CD4-positive, alpha-beta T cell treated with Interleukin-4 for 4 hours (primary cell): ENCODE measurements around the gene GJB5.

ENCODE experiments used
- DNase-seq: peaks from one replicate; pipeline ENCODE4 v3.0.0-alpha.2; 2020

GJB5 gene

DNA sequence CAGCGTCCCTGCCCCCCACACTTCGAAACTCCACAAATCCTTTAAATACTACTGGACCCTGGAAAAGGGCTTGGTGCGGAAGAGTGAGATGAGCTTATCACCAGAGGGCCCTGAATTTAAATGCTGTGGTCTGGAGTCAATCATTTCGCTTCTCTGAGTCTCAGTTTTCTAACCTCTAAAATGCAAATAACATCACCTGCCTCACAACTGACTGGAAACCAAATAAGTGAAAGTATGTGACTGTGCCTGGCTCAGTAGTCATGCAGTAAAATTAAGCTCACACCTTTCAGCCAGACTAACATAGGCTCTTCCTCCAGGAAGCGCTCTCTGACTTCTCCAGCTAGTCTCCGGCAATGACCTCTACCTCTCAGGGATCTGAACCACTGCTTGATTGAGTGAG is 42.1 kb downstream of the GJB5 start:
- no peak for DNase-seq

DNA sequence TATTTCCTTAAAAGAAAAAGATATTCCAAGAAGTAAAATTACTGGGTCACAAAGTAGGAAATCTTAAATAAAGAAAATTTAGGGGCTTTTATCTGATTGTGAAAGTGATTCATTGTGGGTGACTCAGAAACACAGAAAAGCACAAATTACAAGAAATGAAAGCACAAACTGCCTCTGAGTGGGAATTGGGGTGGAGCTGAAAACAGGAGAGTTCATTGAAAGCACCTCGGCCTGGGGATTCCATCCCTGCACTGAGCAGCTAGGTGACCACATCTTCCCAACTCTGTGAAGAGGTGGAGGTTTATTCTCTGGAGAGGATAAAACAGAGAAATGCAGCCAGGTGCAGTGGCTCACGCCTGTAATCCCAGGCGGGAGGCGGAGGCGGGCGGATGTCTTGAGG is 45.4 kb downstream of the GJB5 start:
- DNase-seq = no peak

DNA sequence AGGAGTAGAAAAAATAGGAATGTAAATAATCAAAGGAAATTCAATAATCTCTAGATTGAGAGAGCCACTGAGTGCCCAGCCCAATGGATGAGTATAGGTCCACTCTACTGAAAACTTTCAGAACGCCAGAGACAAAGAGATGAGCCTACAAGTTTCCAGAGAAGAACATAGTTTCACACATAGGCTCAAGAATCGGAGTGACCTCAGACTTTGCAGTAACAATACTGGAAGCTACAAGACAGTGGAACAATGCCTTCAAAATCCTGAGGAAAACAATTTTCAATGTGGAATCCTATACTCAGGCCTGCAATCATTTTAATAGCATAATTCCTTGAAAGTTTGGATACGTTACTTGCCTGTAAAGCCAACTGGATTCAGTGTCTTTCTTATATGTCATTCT is 48.9 kb downstream of the GJB5 start:
- no peak for DNase-seq

DNA sequence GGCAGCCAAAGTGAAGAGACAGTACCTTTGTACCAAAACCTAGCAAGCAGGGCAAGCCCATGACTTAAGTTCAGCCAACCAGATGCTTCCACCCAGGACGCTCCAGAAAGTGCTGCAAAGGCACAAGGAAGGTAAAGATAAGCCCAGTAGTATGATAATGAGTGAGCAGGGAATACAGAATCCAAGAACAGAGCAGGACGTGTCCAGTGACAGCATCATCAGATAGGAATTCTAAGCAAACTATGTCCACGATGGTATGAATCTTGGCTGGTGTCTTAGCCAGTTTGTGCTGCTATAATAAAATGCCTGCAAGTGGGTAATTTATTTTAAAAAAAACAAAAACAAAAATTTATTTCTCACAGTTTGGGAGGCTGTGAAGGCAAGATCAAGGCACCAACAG is 51.5 kb downstream of the GJB5 start:
- no peak for DNase-seq
